Measurements from ENCODE around the gene IL12B. TPM values are rescaled to one million over a fixed set of nuclear protein-coding genes. Genes with fewer than 3 reads are reported as not detected.

IL12B gene
- total RNA-seq, 2 experiments from 2014 or later: not detected

DNA sequence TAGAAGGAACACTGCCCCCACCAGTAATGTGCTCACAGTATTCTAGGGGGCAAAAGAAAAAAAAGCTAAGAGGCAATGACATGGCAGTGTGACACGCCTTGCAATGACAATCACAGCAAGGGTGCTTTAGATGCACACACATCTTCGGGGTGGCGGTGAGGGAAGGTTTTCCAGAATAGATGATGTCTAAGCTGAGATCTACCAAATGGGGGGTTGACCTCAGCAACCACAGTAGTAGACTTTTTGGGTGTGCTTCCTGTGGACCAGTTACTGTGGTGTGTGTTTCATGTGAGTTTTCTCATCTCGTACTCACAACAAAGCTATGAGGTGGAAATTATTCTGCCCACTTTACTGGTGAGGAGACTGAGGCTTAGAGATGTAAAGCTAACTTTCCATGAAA lies 10.2 kb upstream of the IL12B start:
- ChIA-PET CTCF (interaction anchor here (0.8 to 1.5 kb wide), 6 partner anchors 9 to 184 kb away, joined by 3 to 5 read pairs (median 4); no protein-coding TSS in a partner anchor), POLR2A (interaction anchor here (1.2 kb wide), 1 partner anchor 71 kb away, joined by 4 read pairs; no protein-coding TSS in a partner anchor)
- Mint-ChIP-seq H3K36me3 (ENCODE audit: low read depth) (peaks cover 4% of the 10 kb centered on the region), H3K27me3 (no peaks in the 10 kb centered on the region), H3K9me3 (peaks cover 3% of the 10 kb centered on the region), H3K27ac (no peak overlapping the region), H3K4me1 (ENCODE audit: low read depth) (peaks cover 50% of the 10 kb centered on the region), H3K4me3 (no peak overlapping the region)
- TF ChIP-seq, protein P1, sequence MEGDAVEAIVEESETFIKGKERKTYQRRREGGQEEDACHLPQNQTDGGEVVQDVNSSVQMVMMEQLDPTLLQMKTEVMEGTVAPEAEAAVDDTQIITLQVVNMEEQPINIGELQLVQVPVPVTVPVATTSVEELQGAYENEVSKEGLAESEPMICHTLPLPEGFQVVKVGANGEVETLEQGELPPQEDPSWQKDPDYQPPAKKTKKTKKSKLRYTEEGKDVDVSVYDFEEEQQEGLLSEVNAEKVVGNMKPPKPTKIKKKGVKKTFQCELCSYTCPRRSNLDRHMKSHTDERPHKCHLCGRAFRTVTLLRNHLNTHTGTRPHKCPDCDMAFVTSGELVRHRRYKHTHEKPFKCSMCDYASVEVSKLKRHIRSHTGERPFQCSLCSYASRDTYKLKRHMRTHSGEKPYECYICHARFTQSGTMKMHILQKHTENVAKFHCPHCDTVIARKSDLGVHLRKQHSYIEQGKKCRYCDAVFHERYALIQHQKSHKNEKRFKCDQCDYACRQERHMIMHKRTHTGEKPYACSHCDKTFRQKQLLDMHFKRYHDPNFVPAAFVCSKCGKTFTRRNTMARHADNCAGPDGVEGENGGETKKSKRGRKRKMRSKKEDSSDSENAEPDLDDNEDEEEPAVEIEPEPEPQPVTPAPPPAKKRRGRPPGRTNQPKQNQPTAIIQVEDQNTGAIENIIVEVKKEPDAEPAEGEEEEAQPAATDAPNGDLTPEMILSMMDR (IDR thresholded peaks at IDR 0.05): no peak
- intact Hi-C loops (cut with micrococcal nuclease): no loop called here
- ATAC-seq (no peak), DNase-seq (peak; percentile 25)

DNA sequence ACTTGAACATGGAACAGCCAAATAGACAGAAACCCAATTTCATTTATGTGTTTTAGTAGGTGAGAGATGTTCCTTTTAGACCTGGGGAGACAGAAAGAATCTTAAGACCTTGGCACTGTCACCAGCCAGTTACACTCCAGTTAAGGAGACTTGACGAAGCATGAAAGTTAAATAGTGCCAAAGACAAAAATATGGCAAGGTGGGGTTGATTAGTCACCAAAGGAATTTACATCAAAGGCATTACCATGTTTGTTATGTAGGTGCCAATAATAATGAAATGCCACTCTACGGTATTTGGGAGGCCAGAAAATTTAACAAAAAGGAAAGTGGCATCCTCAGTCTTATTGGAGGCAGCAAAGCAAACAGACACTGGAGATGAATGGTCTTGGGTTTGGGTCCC lies 9.2 kb upstream of the IL12B start:
- ChIA-PET CTCF (interaction anchor here (1.4 kb wide), 1 partner anchor 8 kb away, joined by 5 read pairs; no protein-coding TSS in a partner anchor), POLR2A (no interaction called here)
- Mint-ChIP-seq H3K27me3 (no peaks in the 10 kb centered on the region), H3K9me3 (peaks cover 3% of the 10 kb centered on the region), H3K27ac (no peak overlapping the region), H3K4me3 (no peak overlapping the region), H3K36me3 (ENCODE audit: low read depth) (peaks cover 4% of the 10 kb centered on the region), H3K4me1 (ENCODE audit: low read depth) (peaks cover 50% of the 10 kb centered on the region)
- TF ChIP-seq, protein P1 (IDR thresholded peaks at IDR 0.05): no peak
- intact Hi-C loops (cut with micrococcal nuclease): no loop called here
- ATAC-seq: no peak
- DNase-seq: no peak

DNA sequence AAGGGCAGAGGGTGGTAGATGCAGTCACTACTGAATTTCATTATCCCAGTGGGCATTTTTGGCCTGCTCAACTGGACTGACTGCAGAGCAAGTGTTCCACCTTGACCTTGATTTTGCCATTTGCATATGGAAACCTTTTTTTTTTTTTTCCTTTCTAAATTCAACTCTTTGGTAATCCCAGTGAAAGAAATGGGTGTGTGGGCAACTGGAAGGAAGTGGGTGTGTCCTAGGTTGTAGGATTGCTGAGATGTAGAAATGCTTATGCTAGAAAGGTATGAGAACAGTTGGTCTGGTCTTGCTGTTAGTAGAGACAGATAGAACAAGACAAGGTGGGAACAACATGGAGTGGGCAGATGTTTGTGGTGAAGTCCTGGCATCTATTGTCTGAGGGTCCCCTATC lies 7.8 kb upstream of the IL12B start:
- no peak overlapping the region for H3K4me3 Mint-ChIP-seq
- H3K36me3 Mint-ChIP-seq (ENCODE audit: low read depth): no peaks in the 10 kb centered on the region
- no peak overlapping the region for H3K27ac Mint-ChIP-seq
- peaks cover 45% of the 10 kb centered on the region for H3K4me1 Mint-ChIP-seq (ENCODE audit: low read depth)
- TF ChIP-seq, protein P1 (IDR thresholded peaks at IDR 0.05): no peak
- H3K9me3 Mint-ChIP-seq: no peaks in the 10 kb centered on the region
- intact Hi-C loops (cut with micrococcal nuclease): no loop called here
- DNase-seq: no peak
- no peaks in the 10 kb centered on the region for H3K27me3 Mint-ChIP-seq
- CTCF ChIA-PET: no interaction called here
- ATAC-seq: no peak
- POLR2A ChIA-PET: no interaction called here

DNA sequence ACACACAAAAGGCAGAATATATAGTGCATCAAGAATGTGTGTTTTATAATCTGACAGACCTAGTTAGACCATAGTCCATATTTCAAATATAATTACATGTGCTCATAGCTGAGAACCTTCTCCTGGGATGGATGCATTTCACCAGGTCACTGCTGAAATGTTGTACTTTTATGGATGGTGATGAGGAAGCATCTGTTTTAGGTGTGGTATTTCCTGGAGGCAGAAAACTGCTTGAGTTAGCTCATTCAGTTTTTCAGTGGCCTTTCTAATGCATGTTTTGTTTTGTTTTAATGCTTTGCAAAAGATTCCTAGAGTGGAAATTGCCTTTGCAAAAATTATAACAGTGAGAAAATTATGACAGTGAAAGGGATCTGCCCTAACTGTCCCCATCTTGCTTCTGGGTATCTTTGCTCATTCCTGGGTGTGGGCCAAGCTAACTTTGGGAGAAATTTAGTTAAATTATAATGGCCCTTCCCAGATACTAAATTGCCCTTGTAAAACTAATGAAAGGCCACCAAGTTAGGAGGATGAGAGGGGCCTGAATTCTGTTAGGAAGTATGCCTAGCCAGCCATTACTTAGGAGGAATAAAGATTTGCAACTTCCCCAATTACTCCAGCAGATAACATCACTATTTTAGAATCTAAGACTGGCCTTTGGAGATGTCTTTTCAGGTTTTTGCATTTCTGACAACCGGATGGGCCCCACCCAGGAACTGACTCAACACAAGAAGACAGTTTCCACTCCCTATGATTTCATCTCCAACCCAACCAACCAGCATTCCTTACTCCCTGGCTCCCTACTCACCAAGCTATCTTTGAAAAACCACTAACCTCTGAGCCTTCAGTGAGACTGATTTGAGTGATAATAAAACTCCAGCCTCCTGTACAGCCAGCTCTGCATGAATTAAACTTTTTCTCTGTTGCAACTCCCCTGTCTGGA lies 7.0 kb upstream of the IL12B start:
- ChIA-PET POLR2A (interaction anchor here (0.6 kb wide), 1 partner anchor 146 kb away, joined by 3 read pairs; no protein-coding TSS in a partner anchor), CTCF (no interaction called here)
- Mint-ChIP-seq H3K4me1 (ENCODE audit: low read depth) (peaks cover 44% of the 10 kb centered on the region), H3K27me3 (no peaks in the 10 kb centered on the region), H3K27ac (peak overlapping the region; percentile 9), H3K9me3 (no peaks in the 10 kb centered on the region), H3K4me3 (no peak overlapping the region), H3K36me3 (ENCODE audit: low read depth) (no peaks in the 10 kb centered on the region)
- ATAC-seq (peak; percentile 63), DNase-seq (peak; percentile 60)
- TF ChIP-seq, protein P1 (IDR thresholded peaks at IDR 0.05): no peak
- intact Hi-C loops (cut with micrococcal nuclease): loop anchor here (2.0 kb wide), 1 partner anchor 76 kb away; no protein-coding TSS in a partner anchor

DNA sequence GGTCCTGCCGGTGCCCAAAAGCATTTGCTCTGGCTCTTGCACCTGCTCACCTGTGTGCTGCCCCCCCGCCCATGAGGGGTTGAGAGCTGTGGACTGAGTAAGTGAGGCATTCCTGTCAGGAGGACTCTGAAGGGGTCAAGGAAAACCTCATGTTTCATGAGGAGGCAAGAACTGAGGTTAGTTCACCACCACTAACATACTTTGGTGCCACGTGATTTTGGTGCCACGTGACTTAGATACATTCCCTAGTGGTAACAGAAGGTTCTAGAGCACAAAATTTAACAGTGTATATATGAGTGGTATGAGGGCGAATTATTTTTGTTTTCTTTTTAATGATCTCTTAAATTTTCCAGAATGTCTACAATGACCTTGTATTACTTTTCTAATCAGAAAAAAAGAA lies 6.3 kb upstream of the IL12B start:
- Mint-ChIP-seq H3K27ac (no peak overlapping the region), H3K4me3 (no peak overlapping the region), H3K4me1 (ENCODE audit: low read depth) (peaks cover 38% of the 10 kb centered on the region), H3K27me3 (no peaks in the 10 kb centered on the region), H3K36me3 (ENCODE audit: low read depth) (no peaks in the 10 kb centered on the region), H3K9me3 (no peaks in the 10 kb centered on the region)
- intact Hi-C loops (cut with micrococcal nuclease): loop anchor here (2.0 kb wide), 1 partner anchor 76 kb away; no protein-coding TSS in a partner anchor
- ATAC-seq: no peak
- TF ChIP-seq, protein P1 (IDR thresholded peaks at IDR 0.05): no peak
- ChIA-PET CTCF (no interaction called here), POLR2A (interaction anchor here (0.6 kb wide), 1 partner anchor 146 kb away, joined by 3 read pairs; no protein-coding TSS in a partner anchor)
- no peak for DNase-seq

Measured in activated CD8-positive, alpha-beta T cell treated with anti-CD3 and anti-CD28 coated beads for 36 hours (primary cell).